Measurements from ENCODE around the gene HOXC11. TPM values are rescaled to one million over a fixed set of nuclear protein-coding genes. Genes with fewer than 3 reads are reported as not detected.

The HOXC11 gene
- total and polyA plus RNA-seq, 4 experiments from 2014 or later = not detected

GRCh38 chr12:53931844-53932581 lies 40.9 kb upstream of the HOXC11 start:
- H3K9me3 Mint-ChIP-seq = peaks cover 0 to 9% (median 5%) of the 10 kb centered on the region in 8 donors
- intact Hi-C loops (cut with micrococcal nuclease) = no loop called here
- ChIA-PET POLR2A (ENCODE audit: partially characterized antibody) (no interaction called here), CTCF (ENCODE audit: partially characterized antibody) (no interaction called here)
- H3K4me1 Mint-ChIP-seq = peaks cover 6 to 24% (median 10%) of the 10 kb centered on the region in 4 donors
- Histone ChIP-seq H3K27ac (ENCODE audit: low read depth, low read length) (no peak overlapping the region), H3K4me3 (ENCODE audit: low read length in 2 of 2) (no peak overlapping the region), H3K36me3 (ENCODE audit: insufficient read depth, low read length) (no peaks in the 10 kb centered on the region), H3K27me3 (ENCODE audit: insufficient read depth, low read length) (peaks cover 78% of the 10 kb centered on the region), H3K4me1 (ENCODE audit: insufficient read depth, low read length) (peaks cover 8% of the 10 kb centered on the region), H3K9me3 (ENCODE audit: control insufficient read depth in 1 of 2, low read length in 2 of 2) (no peaks in the 10 kb centered on the region)
- H3K27me3 Mint-ChIP-seq = peaks cover 75 to 79% of the 10 kb centered on the region in 2 donors
- H3K27ac Mint-ChIP-seq = no peak overlapping the region
- DNase-seq = no peak
- no peaks in the 10 kb centered on the region for H3K36me3 Mint-ChIP-seq
- H3K4me3 Mint-ChIP-seq = no peak overlapping the region

DNA sequence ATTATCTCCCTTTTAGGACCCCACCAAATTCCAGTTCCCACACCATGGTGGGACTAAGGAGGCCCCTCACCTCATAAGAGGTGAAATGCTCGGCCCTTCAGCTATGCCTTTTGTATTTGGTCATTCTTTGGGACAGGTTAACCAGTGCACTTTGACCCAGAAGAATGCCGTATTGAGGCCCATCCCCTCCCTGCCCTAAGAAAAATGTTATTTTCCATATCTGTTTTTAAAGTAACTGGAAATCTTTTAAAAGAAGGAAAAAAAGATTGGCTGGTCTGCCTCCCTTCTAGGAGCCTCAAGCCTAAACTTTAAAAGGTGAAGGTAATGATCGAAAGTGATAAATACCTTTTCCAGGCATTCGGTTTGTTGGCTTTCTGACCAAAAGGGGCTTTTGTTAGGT lies 40.0 kb upstream of the HOXC11 start:
- Mint-ChIP-seq H3K27ac (no peak overlapping the region), H3K36me3 (no peaks in the 10 kb centered on the region), H3K4me1 (peaks cover 6 to 24% (median 15%) of the 10 kb centered on the region in 4 donors), H3K4me3 (no peak overlapping the region), H3K9me3 (peaks cover 0 to 9% (median 5%) of the 10 kb centered on the region in 8 donors), H3K27me3 (peaks cover 78 to 85% of the 10 kb centered on the region in 2 donors)
- no peaks in the 10 kb centered on the region for H3K9me3 ChIP-seq (ENCODE audit: control insufficient read depth in 1 of 2, low read length in 2 of 2)
- H3K36me3 ChIP-seq (ENCODE audit: insufficient read depth, low read length) = no peaks in the 10 kb centered on the region
- H3K4me3 ChIP-seq (ENCODE audit: low read length in 2 of 2) = no peak overlapping the region
- no peak for DNase-seq
- ChIA-PET CTCF (ENCODE audit: partially characterized antibody) (no interaction called here), POLR2A (ENCODE audit: partially characterized antibody) (no interaction called here)
- intact Hi-C loops (cut with micrococcal nuclease) = no loop called here
- H3K27me3 ChIP-seq (ENCODE audit: insufficient read depth, low read length) = peaks cover 80% of the 10 kb centered on the region
- H3K4me1 ChIP-seq (ENCODE audit: insufficient read depth, low read length) = peaks cover 8% of the 10 kb centered on the region
- no peak overlapping the region for H3K27ac ChIP-seq (ENCODE audit: low read depth, low read length)

DNA sequence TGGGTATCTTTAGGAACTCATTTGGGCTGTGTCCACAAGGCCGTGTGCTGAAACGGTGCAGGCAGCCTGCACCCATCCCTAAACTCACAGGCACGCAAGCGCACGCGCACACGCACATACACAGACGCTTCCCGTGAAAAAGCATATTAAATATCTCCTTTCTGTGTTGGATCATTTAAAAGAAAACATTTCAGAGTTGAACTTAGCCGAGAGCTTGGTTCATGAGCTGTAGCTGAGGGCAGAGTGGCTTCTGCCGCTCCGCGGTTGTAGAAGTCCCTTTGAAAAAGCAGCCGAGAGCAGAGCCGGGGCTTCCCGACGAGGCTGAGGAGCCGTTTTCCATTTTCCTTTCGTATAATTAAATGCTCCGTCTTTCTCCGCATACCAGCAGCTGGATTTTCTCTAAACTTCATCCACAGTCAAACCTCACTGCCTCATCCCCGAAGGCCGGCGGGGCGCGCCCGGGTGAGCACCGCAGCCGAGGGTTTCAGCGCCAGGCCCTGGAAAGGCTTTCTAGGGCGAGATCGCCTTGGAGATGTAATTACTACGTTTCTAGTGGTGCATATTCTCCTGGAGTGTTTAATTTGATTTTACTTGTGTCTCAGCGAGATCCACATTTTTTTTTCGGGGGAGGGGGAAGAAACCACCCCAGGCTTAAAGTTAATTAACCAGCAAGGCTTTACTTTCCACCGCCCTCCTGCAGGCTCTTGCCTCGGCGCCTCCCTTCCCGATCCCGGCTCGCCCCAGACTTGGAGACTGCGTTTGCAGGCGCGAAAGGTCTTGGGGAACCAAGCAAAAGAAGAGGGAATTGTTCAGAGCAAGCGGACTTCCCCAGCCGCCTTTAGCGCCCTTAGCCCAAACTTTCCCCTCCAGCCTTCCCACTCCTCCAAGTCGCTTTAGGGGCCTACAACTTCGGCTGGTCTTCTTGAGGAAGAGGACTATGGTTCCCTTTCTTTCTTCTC lies 37.3 kb upstream of the HOXC11 start:
- CTCF ChIA-PET (ENCODE audit: partially characterized antibody) = interaction anchor here (0.6 kb wide), 1 partner anchor 19 kb away, joined by 3 read pairs; the partner anchor contains the start of gene HOXC12
- intact Hi-C loops (cut with micrococcal nuclease) = no loop called here
- POLR2A ChIA-PET (ENCODE audit: partially characterized antibody) = no interaction called here
- no peaks in the 10 kb centered on the region for H3K9me3 ChIP-seq (ENCODE audit: control insufficient read depth in 1 of 2, low read length in 2 of 2)
- H3K4me3 ChIP-seq (ENCODE audit: low read length in 2 of 2) = no peak overlapping the region
- no peak overlapping the region for H3K27ac ChIP-seq (ENCODE audit: low read depth, low read length)
- Mint-ChIP-seq H3K4me1 (peaks cover 6 to 26% (median 16%) of the 10 kb centered on the region in 4 donors), H3K36me3 (no peaks in the 10 kb centered on the region), H3K4me3 (peak overlapping the region in 6 of 8 donors; percentile 18 to 80 (median 54)), H3K27me3 (peaks cover 67 to 76% of the 10 kb centered on the region in 2 donors), H3K9me3 (peaks cover 0 to 9% (median 0%) of the 10 kb centered on the region in 8 donors), H3K27ac (peak overlapping the region in 1 of 7 donors; percentile 13)
- peaks cover 72% of the 10 kb centered on the region for H3K27me3 ChIP-seq (ENCODE audit: insufficient read depth, low read length)
- H3K4me1 ChIP-seq (ENCODE audit: insufficient read depth, low read length) = peaks cover 12% of the 10 kb centered on the region
- no peak for DNase-seq
- no peaks in the 10 kb centered on the region for H3K36me3 ChIP-seq (ENCODE audit: insufficient read depth, low read length)

GRCh38 chr12:53937099-53937498 lies 35.8 kb upstream of the HOXC11 start:
- H3K27ac Mint-ChIP-seq = peak overlapping the region in 1 of 7 donors; percentile 48
- CTCF ChIA-PET (ENCODE audit: partially characterized antibody) = no interaction called here
- H3K4me1 ChIP-seq (ENCODE audit: insufficient read depth, low read length) = peaks cover 12% of the 10 kb centered on the region
- POLR2A ChIA-PET (ENCODE audit: partially characterized antibody) = no interaction called here
- H3K9me3 ChIP-seq (ENCODE audit: control insufficient read depth in 1 of 2, low read length in 2 of 2) = no peaks in the 10 kb centered on the region
- peaks cover 64% of the 10 kb centered on the region for H3K27me3 ChIP-seq (ENCODE audit: insufficient read depth, low read length)
- peaks cover 70 to 81% of the 10 kb centered on the region in 2 donors for H3K27me3 Mint-ChIP-seq
- no peak overlapping the region for H3K27ac ChIP-seq (ENCODE audit: low read depth, low read length)
- peaks cover 0 to 9% (median 2%) of the 10 kb centered on the region in 8 donors for H3K9me3 Mint-ChIP-seq
- H3K36me3 Mint-ChIP-seq = no peaks in the 10 kb centered on the region
- no peaks in the 10 kb centered on the region for H3K36me3 ChIP-seq (ENCODE audit: insufficient read depth, low read length)
- DNase-seq = no peak
- no peak overlapping the region for H3K4me3 ChIP-seq (ENCODE audit: low read length in 2 of 2)
- peaks cover 6 to 26% (median 16%) of the 10 kb centered on the region in 4 donors for H3K4me1 Mint-ChIP-seq
- intact Hi-C loops (cut with micrococcal nuclease) = no loop called here
- peak overlapping the region in 3 of 8 donors; percentile 15 to 40 (median 39) for H3K4me3 Mint-ChIP-seq

- H3K27me3 ChIP-seq (ENCODE audit: insufficient read depth, low read length) = peaks cover 60% of the 10 kb centered on the region
- no peaks in the 10 kb centered on the region for H3K9me3 ChIP-seq (ENCODE audit: control insufficient read depth in 1 of 2, low read length in 2 of 2)
- Mint-ChIP-seq H3K4me1 (peaks cover 6 to 26% (median 16%) of the 10 kb centered on the region in 4 donors), H3K9me3 (peaks cover 0 to 9% (median 2%) of the 10 kb centered on the region in 8 donors), H3K27me3 (peaks cover 70 to 79% of the 10 kb centered on the region in 2 donors), H3K36me3 (no peaks in the 10 kb centered on the region), H3K4me3 (peak overlapping the region in 3 of 8 donors; percentile 14 to 36 (median 22)), H3K27ac (peak overlapping the region in 1 of 7 donors; percentile 63)
- POLR2A ChIA-PET (ENCODE audit: partially characterized antibody) = no interaction called here
- H3K4me1 ChIP-seq (ENCODE audit: insufficient read depth, low read length) = peaks cover 12% of the 10 kb centered on the region
- no peaks in the 10 kb centered on the region for H3K36me3 ChIP-seq (ENCODE audit: insufficient read depth, low read length)
- CTCF ChIA-PET (ENCODE audit: partially characterized antibody) = no interaction called here
- intact Hi-C loops (cut with micrococcal nuclease) = no loop called here
- DNase-seq = no peak
- H3K4me3 ChIP-seq (ENCODE audit: low read length in 2 of 2) = no peak overlapping the region
- H3K27ac ChIP-seq (ENCODE audit: low read depth, low read length) = no peak overlapping the region
Measured at GRCh38 chr12:53937596-53938325, 35.2 kb upstream of the HOXC11 start.

GRCh38 chr12:53938326-53939140 lies 34.4 kb upstream of the HOXC11 start, which contains the start of gene HOXC13:
HOXC13 (plus strand) TSS chr12:53938831; CDS start chr12:53938907, 76 bp downstream.
- H3K4me1 ChIP-seq (ENCODE audit: insufficient read depth, low read length) = peaks cover 12% of the 10 kb centered on the region
- peak within 1 kb of the TSS in 4 of 8 donors; percentile 15 to 59 (median 30) for H3K4me3 Mint-ChIP-seq
- CTCF ChIA-PET (ENCODE audit: partially characterized antibody) = no interaction called here

More at GRCh38 chr12:53938326-53939140, 34.4 kb upstream of the HOXC11 start, which contains the start of gene HOXC13:
- DNase-seq = no peak
- Histone ChIP-seq H3K9me3 (ENCODE audit: control insufficient read depth in 1 of 2, low read length in 2 of 2) (no peaks in the 10 kb centered on the region), H3K27me3 (ENCODE audit: insufficient read depth, low read length) (peaks cover 61% of the 10 kb centered on the region), H3K27ac (ENCODE audit: low read depth, low read length) (no peak within 1 kb of the TSS), H3K36me3 (ENCODE audit: insufficient read depth, low read length) (no peaks in the 10 kb centered on the region), H3K4me3 (ENCODE audit: low read length in 2 of 2) (no peak within 1 kb of the TSS)
- peaks cover 6 to 26% (median 16%) of the 10 kb centered on the region in 4 donors for H3K4me1 Mint-ChIP-seq
- no peaks in the 10 kb centered on the region for H3K36me3 Mint-ChIP-seq
- peaks cover 68 to 75% of the 10 kb centered on the region in 2 donors for H3K27me3 Mint-ChIP-seq
- intact Hi-C loops (cut with micrococcal nuclease) = no loop called here
- POLR2A ChIA-PET (ENCODE audit: partially characterized antibody) = no interaction called here
- H3K27ac Mint-ChIP-seq = peak within 1 kb of the TSS in 2 of 7 donors; percentile 35 to 63
- H3K9me3 Mint-ChIP-seq = peaks cover 0 to 9% (median 2%) of the 10 kb centered on the region in 8 donors

Data from CD4-positive, alpha-beta memory T cell (primary cell).